HepG2 (cell line): Measurements from ENCODE around the gene LTB4R. TPM values are rescaled to one million over a fixed set of nuclear protein-coding genes. Genes with fewer than 3 reads are reported as not detected.

Experiments
- ARNT ChIP-seq: fragments of 450-650 bp; IDR thresholded peaks from 2 replicates; pipeline ENCODE4 v1.6.1; 2017
- CERS6 ChIP-seq: sonication (generic); formaldehyde crosslinking; IDR thresholded peaks from 2 replicates; pipeline ENCODE4 v1.5.0; 2020; ENCODE audit warnings: missing genetic modification reagents
- HCFC1 ChIP-seq: fragments of 150-350 bp; IDR thresholded peaks from 2 replicates; pipeline ENCODE4 v1.6.1; 2014; ENCODE audit warnings: low read depth, low read length
- HDAC6 ChIP-seq: fragments of 200-600 bp; sonication (generic); IDR thresholded peaks from 2 replicates; pipeline ENCODE4 v1.7.0; 2017; ENCODE audit warnings: mild to moderate bottlenecking, antibody characterized with exemption, low read length, low read depth
- JARID2 ChIP-seq: sonication (generic); formaldehyde crosslinking; IDR thresholded peaks from 2 replicates; pipeline ENCODE4 v1.8.1; 2023; ENCODE audit warnings: missing genetic modification reagents, inconsistent platforms; ENCODE audit not compliant: insufficient replicate concordance
- JUND ChIP-seq: sonication (generic); formaldehyde crosslinking; IDR thresholded peaks from 2 replicates; pipeline ENCODE4 v1.8.0; 2022; ENCODE audit warnings: mild to moderate bottlenecking, missing genetic modification reagents
- MXI1 ChIP-seq: IDR thresholded peaks from 3 replicates; pipeline ENCODE4 v1.6.1; 2012; ENCODE audit warnings: low read depth, low read length, inconsistent platforms, borderline replicate concordance
- NR2F6 ChIP-seq, 2 experiments: IDR thresholded peaks; 2 replicates each; pipeline ENCODE4 v1.6.1; 2016; ENCODE audit warnings: antibody characterized with exemption in 1 of 2, mild to moderate bottlenecking in 1 of 2
- PATZ1 ChIP-seq: sonication (generic); formaldehyde crosslinking; IDR thresholded peaks from 2 replicates; pipeline ENCODE4 v1.4.0; 2020; ENCODE audit warnings: missing genetic modification reagents
- POLR2AphosphoS5 ChIP-seq: IDR thresholded peaks from 2 replicates; pipeline ENCODE4 v1.6.1; 2012; ENCODE audit warnings: low read depth, low read length
- SMARCC2 ChIP-seq: fragments of 450-650 bp; IDR thresholded peaks from 2 replicates; pipeline ENCODE4 v1.6.1; 2017; ENCODE audit warnings: antibody characterized with exemption, mild to moderate bottlenecking
- YY1 ChIP-seq: IDR thresholded peaks from 2 replicates; pipeline ENCODE4 v1.6.1; 2011; ENCODE audit warnings: low read length, low read depth, moderate library complexity, mild to moderate bottlenecking; ENCODE audit not compliant: insufficient read depth, insufficient replicate concordance
- ZFP36L2 ChIP-seq: sonication (generic); formaldehyde crosslinking; IDR thresholded peaks from 2 replicates; pipeline ENCODE4 v1.4.0; 2020; ENCODE audit warnings: missing genetic modification reagents
- ZHX2 ChIP-seq, 2 experiments: sonication (generic) in 1 of 2; formaldehyde crosslinking in 1 of 2; IDR thresholded peaks; 2 replicates each; pipeline versions ENCODE4 v1.6.1 to v1.9.0; 2014 to 2022; ENCODE audit warnings: antibody characterized with exemption in 1 of 2, borderline replicate concordance in 1 of 2, inconsistent platforms in 1 of 2, low read depth in 1 of 2, missing genetic modification reagents in 1 of 2
- ZNF282 ChIP-seq: fragments of 450-650 bp; IDR thresholded peaks from 2 replicates; pipeline ENCODE4 v1.6.1; 2018; ENCODE audit not compliant: partially characterized antibody
- ZNF441 ChIP-seq: sonication (generic); formaldehyde crosslinking; IDR thresholded peaks from 2 replicates; pipeline ENCODE4 v1.7.0; 2021; ENCODE audit warnings: missing genetic modification reagents, borderline replicate concordance
- ZNF510 ChIP-seq: sonication (generic); formaldehyde crosslinking; IDR thresholded peaks from 2 replicates; pipeline ENCODE4 v1.4.0; 2020; ENCODE audit warnings: low read depth, mild to moderate bottlenecking, missing genetic modification reagents
- ZNF644 ChIP-seq: IDR thresholded peaks from 2 replicates; pipeline ENCODE4 v1.6.1; 2016; ENCODE audit warnings: low read depth
- ZNF709 ChIP-seq: sonication (generic); formaldehyde crosslinking; IDR thresholded peaks from 2 replicates; pipeline ENCODE4 v1.5.0; 2020; ENCODE audit warnings: mild to moderate bottlenecking, missing genetic modification reagents
- ZNF782 ChIP-seq: sonication (generic); formaldehyde crosslinking; IDR thresholded peaks from 2 replicates; pipeline ENCODE4 v1.4.0; 2020; ENCODE audit warnings: missing genetic modification reagents, mild to moderate bottlenecking, borderline replicate concordance
- ZSCAN25 ChIP-seq: sonication (generic); formaldehyde crosslinking; IDR thresholded peaks from 2 replicates; pipeline ENCODE4 v1.8.0; 2022; ENCODE audit warnings: mild to moderate bottlenecking, missing genetic modification reagents
- polyA plus RNA-seq, 8 experiments: library from polyadenylated mRNA; depleted of rRNA in 3 of 8; stranded (reverse) in 7 of 8; unstranded in 1 of 8; fragments of >200 nt; fragmentation: Illumina TruSeq in 4 of 8; extraction: Trizol in 4 of 8; gene quantifications; 2 replicates each; pipeline versions ENCODE4 v1.2.1 to v1.2.3, GENCODE V29; 2011 to 2016; ENCODE audit warnings: low read depth in 4 of 8, missing spikeins in 1 of 8, mixed read lengths in 1 of 8; ENCODE audit not compliant: insufficient read depth in 1 of 8
- total RNA-seq, 5 experiments: library from RNA; depleted of rRNA; stranded (reverse); fragments of >200 nt; fragmentation: Illumina TruSeq; extraction: Trizol; gene quantifications; 2 replicates each; pipeline ENCODE4 v1.2.3, GENCODE V29; 2016; ENCODE audit warnings: low read depth in 1 of 5
- TF ChIP-seq, protein P1 (sequence below): IDR thresholded peaks from 2 replicates; pipeline ENCODE4 v1.6.1; 2016; ENCODE audit warnings: mild to moderate bottlenecking, missing biosample characterization, missing genetic modification reagents

LTB4R gene
- total and polyA plus RNA-seq, 2 of the 13 experiments (the other 11 are each of a cell fraction or from before 2014, with no cell fraction given): 3.2 to 8.2 TPM

- TF ChIP-seq MXI1 (peak; percentile 42; the same call in 1 of the 3 replicates), ZSCAN25 (CRISPR knock-in tag) (no peak), YY1 (peak; percentile 69), ZHX2 (IDR thresholded peaks at IDR 0.05; ENCODE audit: low read depth) (0 out of 2 replicates have a peak, but pooled peaks have one; percentile 51), ZHX2 (CRISPR knock-in tag; IDR thresholded peaks at IDR 0.05; ENCODE audit: borderline replicate concordance) (no peak), ZNF282 (no peak), ZNF510 (0 out of 2 replicates have a peak, but pooled peaks have one; percentile 29), ZNF782 (peak; percentile 19; the same call in 1 of the 2 replicates), HDAC6 (0 out of 2 replicates have a peak, but pooled peaks have one; percentile 14), SMARCC2 (no peak), PATZ1 (CRISPR knock-in tag) (no peak), ARNT (no peak), JUND (CRISPR knock-in tag) (peak; percentile 50), JARID2 (CRISPR knock-in tag) (peak; percentile 9), POLR2AphosphoS5 (peak; percentile 27; the same call in 1 of the 2 replicates), ZFP36L2 (no peak), ZNF644 (CRISPR knock-in tag) (peak; percentile 87), HCFC1 (peak; percentile 10; the same call in 1 of the 2 replicates), ZNF709 (CRISPR knock-in tag) (0 out of 2 replicates have a peak, but pooled peaks have one; percentile 5), CERS6 (CRISPR knock-in tag) (no peak), ZNF441 (CRISPR knock-in tag) (no peak), NR2F6 (IDR thresholded peaks at IDR 0.05) (no peak), NR2F6 (CRISPR knock-in tag; IDR thresholded peaks at IDR 0.05) (0 out of 2 replicates have a peak, but pooled peaks have one; percentile 15)
- TF ChIP-seq, protein P1, sequence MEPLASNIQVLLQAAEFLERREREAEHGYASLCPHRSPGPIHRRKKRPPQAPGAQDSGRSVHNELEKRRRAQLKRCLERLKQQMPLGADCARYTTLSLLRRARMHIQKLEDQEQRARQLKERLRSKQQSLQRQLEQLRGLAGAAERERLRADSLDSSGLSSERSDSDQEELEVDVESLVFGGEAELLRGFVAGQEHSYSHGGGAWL: no peak
Measured at GRCh38 chr14:24298892-24299254, 12.4 kb upstream of the LTB4R start (continued).
